AG04449 (cell line): ENCODE measurements around the gene COMMD7.

ENCODE experiments used
- CTCF ChIA-PET: fragments of 350-600 bp; formaldehyde crosslinking; extraction: SDS; loops from one replicate; lab custom pipeline; 2021; ENCODE audit warnings: antibody characterized with exemption; lab: Yijun Ruan, JAX
- POLR2A ChIA-PET: fragments of 400-600, 350-600 bp; formaldehyde crosslinking; extraction: SDS; loops from one replicate; lab custom pipeline; 2020; ENCODE audit warnings: antibody characterized with exemption, inconsistent platforms; lab: Yijun Ruan, JAX
- DNase-seq: peaks from one replicate; pipeline ENCODE4 v3.0.0-alpha.2; 2010; ENCODE audit warnings: low read depth, low spot score
- H3K4me3 ChIP-seq: 2 replicates; pipeline ENCODE4 v1.5.1; 2011; ENCODE audit warnings: low read depth, mild to moderate bottlenecking, control low read depth, low read length
- TF ChIP-seq, protein P1 (sequence below): IDR thresholded peaks from one replicate; pipeline ENCODE4 v1.5.1; 2011; ENCODE audit warnings: mild to moderate bottlenecking, moderate library complexity, low read length, control low read depth, inconsistent platforms; ENCODE audit not compliant: insufficient read depth; ENCODE audit errors: missing control alignments

Gene COMMD7

DNA sequence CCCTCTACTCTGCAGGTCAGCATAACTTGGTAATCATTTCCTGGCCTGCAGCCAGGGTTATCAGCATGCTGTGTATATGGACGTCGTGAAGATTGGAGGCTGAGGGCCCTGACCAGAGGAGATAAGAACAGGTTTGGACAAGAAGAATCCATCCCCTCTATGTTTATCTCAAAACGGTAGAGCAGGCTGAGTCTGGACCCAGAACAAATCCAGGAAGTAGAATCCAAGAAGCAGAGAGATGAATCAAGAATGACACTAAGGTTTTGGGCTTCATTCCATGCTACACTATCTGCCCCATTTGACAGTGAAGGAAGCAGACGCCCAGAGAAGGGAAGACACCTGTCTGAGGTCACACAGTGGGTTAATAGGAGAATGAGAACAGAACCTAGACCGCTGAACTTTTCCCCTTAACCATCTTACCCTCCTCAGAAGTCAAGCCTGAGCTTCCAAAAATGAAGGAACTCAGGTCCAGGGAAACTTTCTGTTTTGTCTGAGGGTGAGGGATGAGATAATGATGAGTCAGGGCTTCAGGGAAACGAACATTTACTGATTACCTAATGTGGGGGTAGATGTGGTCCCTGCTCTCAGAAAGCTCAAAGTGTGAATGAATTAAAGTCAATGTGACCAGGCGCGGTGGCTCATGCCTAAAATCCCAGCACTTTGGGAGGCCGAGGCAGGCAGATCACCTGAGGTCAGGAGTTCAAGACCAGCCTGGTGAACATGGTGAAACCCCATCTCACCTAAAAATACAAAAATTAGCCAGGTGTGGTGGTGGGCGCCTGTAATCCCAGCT lies 9.4 kb upstream of the COMMD7 start:
- H3K4me3 ChIP-seq: no peak overlapping the region; the same call in 1 of the 2 replicates
- ChIA-PET CTCF (interaction anchor here (1.0 to 1.3 kb wide), 2 partner anchors 10 to 11 kb away, joined by 3 read pairs; no protein-coding TSS in a partner anchor), POLR2A (no interaction called here)
- TF ChIP-seq, protein P1, sequence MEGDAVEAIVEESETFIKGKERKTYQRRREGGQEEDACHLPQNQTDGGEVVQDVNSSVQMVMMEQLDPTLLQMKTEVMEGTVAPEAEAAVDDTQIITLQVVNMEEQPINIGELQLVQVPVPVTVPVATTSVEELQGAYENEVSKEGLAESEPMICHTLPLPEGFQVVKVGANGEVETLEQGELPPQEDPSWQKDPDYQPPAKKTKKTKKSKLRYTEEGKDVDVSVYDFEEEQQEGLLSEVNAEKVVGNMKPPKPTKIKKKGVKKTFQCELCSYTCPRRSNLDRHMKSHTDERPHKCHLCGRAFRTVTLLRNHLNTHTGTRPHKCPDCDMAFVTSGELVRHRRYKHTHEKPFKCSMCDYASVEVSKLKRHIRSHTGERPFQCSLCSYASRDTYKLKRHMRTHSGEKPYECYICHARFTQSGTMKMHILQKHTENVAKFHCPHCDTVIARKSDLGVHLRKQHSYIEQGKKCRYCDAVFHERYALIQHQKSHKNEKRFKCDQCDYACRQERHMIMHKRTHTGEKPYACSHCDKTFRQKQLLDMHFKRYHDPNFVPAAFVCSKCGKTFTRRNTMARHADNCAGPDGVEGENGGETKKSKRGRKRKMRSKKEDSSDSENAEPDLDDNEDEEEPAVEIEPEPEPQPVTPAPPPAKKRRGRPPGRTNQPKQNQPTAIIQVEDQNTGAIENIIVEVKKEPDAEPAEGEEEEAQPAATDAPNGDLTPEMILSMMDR: no peak
- DNase-seq: no peak

DNA sequence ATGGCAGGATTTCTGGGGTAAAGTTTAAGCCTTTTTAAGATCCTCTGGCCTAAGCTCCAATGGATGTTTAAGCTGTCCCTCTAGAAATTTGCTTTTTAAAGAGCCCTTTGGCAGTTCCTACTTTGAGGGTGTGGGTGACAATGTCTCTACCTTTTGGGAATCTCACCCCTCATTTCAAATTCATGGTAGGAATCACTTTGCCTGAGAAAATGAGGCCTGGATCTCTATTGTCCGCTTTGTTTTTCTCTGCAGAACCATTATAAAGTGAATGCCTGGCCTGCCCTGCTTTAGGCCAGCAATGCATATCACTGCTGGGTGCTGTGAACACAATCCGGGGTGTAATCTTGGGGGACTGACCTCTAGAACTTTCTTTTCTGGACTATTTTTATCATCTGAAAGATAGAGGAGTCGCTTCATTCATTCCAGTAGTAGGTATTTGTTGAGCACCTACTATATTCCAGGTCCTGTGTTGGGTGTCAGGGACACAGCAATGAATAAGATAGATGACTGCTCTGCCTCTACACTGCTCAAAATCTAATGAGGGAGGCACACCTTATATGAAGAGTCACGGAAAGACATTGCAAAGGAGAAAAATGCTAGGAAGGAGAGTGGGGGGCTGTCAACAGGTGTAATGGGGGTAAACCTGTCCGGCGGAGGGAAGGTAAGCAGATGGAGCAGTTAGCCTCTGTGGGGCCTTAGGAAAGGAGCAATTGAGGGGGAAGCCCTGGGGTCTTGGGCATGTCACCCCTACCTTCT lies 8.6 kb upstream of the COMMD7 start:
- no peak overlapping the region for H3K4me3 ChIP-seq
- no peak for DNase-seq
- CTCF ChIA-PET: interaction anchor here (1.0 kb wide), 1 partner anchor 11 kb away, joined by 3 read pairs; no protein-coding TSS in a partner anchor
- POLR2A ChIA-PET: no interaction called here
- TF ChIP-seq, protein P1: no peak

DNA sequence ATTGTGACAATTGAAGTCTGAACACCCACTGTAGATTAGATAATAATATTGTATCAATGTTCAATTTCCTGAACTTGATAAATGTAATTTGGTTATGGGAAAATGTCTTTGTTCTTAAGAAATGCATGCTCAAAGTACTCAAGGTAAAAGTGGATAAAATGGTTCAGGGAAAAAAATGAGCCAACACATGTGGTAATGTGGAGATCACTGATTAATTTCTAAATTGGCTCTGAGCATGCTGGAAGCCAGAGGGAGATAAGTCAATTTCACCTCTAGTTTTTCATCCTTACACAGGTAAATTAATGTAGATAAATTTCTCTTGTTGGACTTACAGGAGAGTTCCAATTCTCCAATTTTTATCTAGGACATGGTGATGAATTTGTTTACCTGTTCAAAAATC lies 8.0 kb upstream of the COMMD7 start:
- TF ChIP-seq, protein P1: no peak
- no peak overlapping the region for H3K4me3 ChIP-seq
- DNase-seq: no peak
- CTCF ChIA-PET: no interaction called here
- POLR2A ChIA-PET: no interaction called here

DNA sequence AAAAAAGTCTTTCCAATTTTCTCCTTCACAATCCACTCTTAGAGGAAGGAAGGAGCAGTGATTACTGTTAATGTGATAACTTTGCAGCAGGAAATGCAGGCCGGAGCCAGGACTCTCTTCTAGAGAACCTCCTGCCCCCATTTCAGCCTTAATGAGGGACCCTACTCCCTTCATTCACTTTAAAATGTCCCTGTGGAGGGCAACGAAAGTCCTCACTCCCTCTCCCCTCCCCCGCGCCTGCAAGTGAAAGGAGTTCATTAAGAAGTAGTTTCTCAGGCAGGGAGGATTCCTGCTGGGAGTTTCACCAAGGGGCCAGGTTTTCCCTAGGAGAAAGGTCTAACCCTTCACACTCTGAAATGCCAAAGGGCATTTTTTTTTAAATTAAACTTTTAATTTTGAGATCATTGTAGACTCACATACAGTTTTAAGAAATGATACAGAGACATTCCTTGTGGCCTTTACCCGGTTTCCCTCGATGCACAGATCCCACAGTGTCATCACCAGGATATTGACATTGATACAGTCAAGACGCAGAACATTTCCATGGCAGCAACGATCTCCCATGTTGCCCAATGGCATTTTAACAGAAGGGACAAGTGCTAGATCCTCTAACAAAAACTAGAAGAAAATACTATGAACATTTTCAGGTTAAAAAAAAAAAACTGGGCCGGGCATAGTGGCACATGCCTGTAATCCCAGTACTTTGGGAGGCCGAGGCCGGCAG lies 6.8 kb upstream of the COMMD7 start:
- DNase-seq: no peak
- H3K4me3 ChIP-seq: no peak overlapping the region
- ChIA-PET CTCF (no interaction called here), POLR2A (no interaction called here)
- TF ChIP-seq, protein P1: no peak

DNA sequence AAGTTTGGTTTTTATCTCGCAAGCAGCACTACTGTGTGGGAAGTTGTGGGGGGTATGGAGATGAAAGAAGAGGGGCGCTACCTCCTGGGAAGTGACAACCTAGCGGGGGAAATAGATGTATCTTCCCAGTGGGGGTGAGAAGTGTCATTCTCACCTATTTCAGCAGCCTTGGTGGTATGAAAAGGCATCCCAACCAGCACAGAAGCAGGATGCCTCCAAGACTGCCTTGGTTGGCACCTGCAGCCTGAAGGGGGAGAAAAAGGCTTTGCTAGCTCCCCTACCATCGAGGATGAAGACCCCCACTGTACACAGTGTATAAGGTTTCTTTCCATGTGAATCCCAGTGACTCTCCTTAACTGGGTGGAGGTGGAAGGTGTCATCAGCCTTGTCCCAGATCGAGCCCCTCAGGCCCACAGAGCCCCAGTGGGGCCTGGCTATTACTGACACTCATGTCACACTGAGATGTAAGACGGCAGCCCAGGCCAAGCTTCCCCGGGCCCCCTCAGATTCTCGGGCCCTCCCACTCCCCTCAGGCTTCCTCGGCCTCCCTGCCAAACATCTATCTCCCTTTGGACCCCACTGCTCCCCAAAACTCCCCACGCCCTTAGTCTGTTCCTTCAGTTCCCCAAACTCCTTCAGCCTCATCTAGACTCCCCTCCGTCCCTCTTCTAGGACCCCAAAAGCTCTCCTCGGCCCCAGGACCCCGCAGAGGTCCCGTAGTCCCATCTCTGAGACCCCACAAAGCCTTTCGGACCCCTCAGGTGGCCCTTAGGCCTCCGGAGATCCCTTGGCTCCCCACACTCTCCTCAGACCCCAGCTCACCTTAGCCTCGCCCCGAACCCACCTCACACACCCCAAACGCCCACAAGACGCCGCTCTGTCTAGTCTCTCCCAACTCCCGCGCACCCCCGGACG lies 688 bp downstream of the COMMD7 start:
- ChIA-PET POLR2A (interaction anchor here (0.6 to 1.9 kb wide), 3 partner anchors 20 to 912 kb away, joined by 3 to 9 read pairs (median 3); partner anchors contain the start of gene DNMT3B), CTCF (interaction anchor here (1.4 to 1.9 kb wide), 4 partner anchors 20 to 69 kb away, joined by 4 to 10 read pairs (median 6); partner anchors contain the start of genes C20orf203 and DNMT3B)
- peak overlapping the region; percentile 75 for H3K4me3 ChIP-seq
- DNase-seq: no peak
- TF ChIP-seq, protein P1: peak; percentile 5
